ENCODE measurements around the gene TLR8.

The TLR8 gene

DNA sequence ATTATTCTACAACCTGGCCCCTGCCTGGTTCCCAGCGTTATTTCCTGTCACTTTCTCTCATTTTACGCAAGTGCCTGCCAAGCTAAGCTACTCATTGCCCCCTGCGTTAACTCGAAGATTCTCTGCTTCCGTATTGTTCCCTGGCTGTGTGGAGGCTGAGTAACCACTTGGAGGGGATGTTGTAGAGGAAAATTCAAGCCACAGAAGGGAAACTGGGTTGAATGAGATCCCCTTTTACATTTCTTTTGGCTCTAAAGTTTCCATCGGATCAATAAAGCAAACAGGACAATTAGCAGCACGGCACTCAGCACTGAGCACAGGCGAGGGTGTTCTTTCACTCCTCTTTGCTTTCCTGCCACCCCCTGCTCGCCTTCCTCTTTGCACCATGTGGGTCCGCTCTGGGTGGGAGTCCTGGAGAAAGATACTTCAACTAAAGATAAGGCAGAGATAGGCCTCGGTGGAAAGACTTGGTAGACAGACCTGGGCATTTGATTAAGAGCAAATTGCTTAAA, 64.3 kb downstream of the TLR8 start:
- peak in 1 of 2 donors; percentile 79 for DNase-seq

DNA sequence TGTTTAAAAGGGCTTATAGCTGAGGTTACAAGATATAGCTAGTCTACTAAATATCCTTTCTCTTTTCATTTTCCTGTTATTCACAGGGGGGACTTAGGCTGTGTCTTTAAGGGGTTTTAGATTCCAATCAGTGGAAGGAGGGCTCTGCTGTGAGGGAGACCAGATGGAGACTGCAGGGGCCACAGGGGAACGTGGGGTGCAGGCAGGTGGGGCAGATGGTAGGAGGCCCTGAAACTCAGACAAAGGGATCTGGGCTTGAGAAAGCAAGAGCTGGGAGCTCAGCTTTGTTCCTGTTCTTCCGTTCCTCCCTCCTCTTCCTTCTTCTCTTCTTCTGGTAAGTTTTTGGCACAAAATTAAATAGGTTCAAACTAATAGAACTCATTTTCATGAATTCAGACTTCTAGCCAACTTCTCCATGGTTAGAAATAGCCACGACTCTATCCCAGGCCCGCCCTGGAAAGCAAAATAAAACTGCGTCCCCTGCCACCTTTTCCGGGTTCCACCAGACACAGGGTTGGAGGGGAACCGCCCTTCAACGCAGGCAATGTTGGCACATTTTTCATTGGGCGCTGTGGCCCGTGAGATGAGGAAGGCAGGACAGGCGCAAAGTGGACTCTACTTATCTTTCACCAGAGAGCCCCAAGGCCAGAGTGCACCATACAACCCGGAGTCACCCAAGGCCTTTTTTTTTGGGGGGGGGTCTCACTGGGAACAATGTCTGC, 65.0 kb downstream of the TLR8 start:
- DNase-seq, result no peak

DNA sequence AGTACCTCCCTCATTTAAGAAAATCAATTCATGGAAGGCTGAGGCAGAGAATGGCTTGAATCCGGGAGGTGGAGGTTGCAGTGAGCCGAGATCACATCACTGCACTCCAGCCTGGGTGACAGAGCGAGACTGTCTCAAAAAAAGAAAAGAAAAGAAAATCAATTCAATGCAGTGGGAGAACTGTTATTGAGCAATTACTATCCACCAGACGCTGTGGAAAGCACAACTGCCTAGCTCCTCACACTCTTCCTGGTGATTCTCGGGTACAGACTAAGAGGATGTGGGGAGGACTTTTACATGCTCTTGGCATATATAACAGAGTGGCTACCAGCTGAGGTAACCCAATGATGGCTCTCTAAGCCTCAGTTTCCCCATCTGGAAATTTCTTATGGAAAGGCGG, 65.8 kb downstream of the TLR8 start:
- no peak for DNase-seq

Measured in bone marrow (tissue), 2 donors.